ENCODE results near the gene MRPS34. TPM values are rescaled to one million over a fixed set of nuclear protein-coding genes. Genes with fewer than 3 reads are reported as not detected.

The MRPS34 gene
- total RNA-seq, 1 donor from 2014 or later = 141 TPM

- Mint-ChIP-seq H3K9me3 (no peaks in the 10 kb centered on the region), H3K27ac (ENCODE audit: unreplicated experiment) (no peak overlapping the region), H3K4me3 (peak overlapping the region; percentile 23), H3K36me3 (ENCODE audit: low read depth) (peaks cover 1% of the 10 kb centered on the region), H3K4me1 (no peaks in the 10 kb centered on the region), H3K27me3 (ENCODE audit: low read depth) (peaks cover 3% of the 10 kb centered on the region)
- no peak for DNase-seq (ENCODE audit: low read depth, low spot score)
- TF ChIP-seq CTCF (conservative IDR thresholded peaks at IDR 0.05) = no peak
These were observed 6.7 kb downstream of the MRPS34 start for GRCh38 chr16:1766231-1766630.

- no peak for DNase-seq (ENCODE audit: low read depth, low spot score)
- peaks cover 3% of the 10 kb centered on the region for H3K27me3 Mint-ChIP-seq (ENCODE audit: low read depth)
These were observed 7.1 kb downstream of the MRPS34 start for GRCh38 chr16:1765826-1766225.

GRCh38 chr16:1764971-1765370 is 8.0 kb downstream of the MRPS34 start:
- Mint-ChIP-seq H3K27me3 (ENCODE audit: low read depth) (no peaks in the 10 kb centered on the region), H3K36me3 (ENCODE audit: low read depth) (peaks cover 3% of the 10 kb centered on the region)
- no peak for TF ChIP-seq CTCF (conservative IDR thresholded peaks at IDR 0.05)

More at GRCh38 chr16:1765826-1766225, 7.1 kb downstream of the MRPS34 start:
- H3K4me3 Mint-ChIP-seq = peak overlapping the region; percentile 23
- no peaks in the 10 kb centered on the region for H3K4me1 Mint-ChIP-seq
- TF ChIP-seq CTCF (conservative IDR thresholded peaks at IDR 0.05) = no peak
- peaks cover 3% of the 10 kb centered on the region for H3K36me3 Mint-ChIP-seq (ENCODE audit: low read depth)
- no peaks in the 10 kb centered on the region for H3K9me3 Mint-ChIP-seq
- H3K27ac Mint-ChIP-seq (ENCODE audit: unreplicated experiment) = no peak overlapping the region

GRCh38 chr16:1763521-1764511 is 9.1 kb downstream of the MRPS34 start:
- Mint-ChIP-seq H3K27me3 (ENCODE audit: low read depth) (no peaks in the 10 kb centered on the region), H3K9me3 (no peaks in the 10 kb centered on the region), H3K27ac (ENCODE audit: unreplicated experiment) (no peak overlapping the region), H3K36me3 (ENCODE audit: low read depth) (peaks cover 3% of the 10 kb centered on the region), H3K4me3 (no peak overlapping the region), H3K4me1 (no peaks in the 10 kb centered on the region)
- DNase-seq (ENCODE audit: low read depth, low spot score) = peak; percentile 67
- peak; percentile 62 for TF ChIP-seq CTCF (conservative IDR thresholded peaks at IDR 0.05)

More at GRCh38 chr16:1764971-1765370, 8.0 kb downstream of the MRPS34 start:
- no peak for DNase-seq (ENCODE audit: low read depth, low spot score)
- Mint-ChIP-seq H3K4me1 (no peaks in the 10 kb centered on the region), H3K27ac (ENCODE audit: unreplicated experiment) (no peak overlapping the region), H3K9me3 (no peaks in the 10 kb centered on the region), H3K4me3 (no peak overlapping the region)

- no peak for DNase-seq (ENCODE audit: low read depth, low spot score)
- no peak overlapping the region for H3K4me3 Mint-ChIP-seq
- no peak overlapping the region for H3K27ac Mint-ChIP-seq (ENCODE audit: unreplicated experiment)
- no peaks in the 10 kb centered on the region for H3K9me3 Mint-ChIP-seq
- no peaks in the 10 kb centered on the region for H3K4me1 Mint-ChIP-seq
- TF ChIP-seq CTCF (conservative IDR thresholded peaks at IDR 0.05) = no peak
- no peaks in the 10 kb centered on the region for H3K27me3 Mint-ChIP-seq (ENCODE audit: low read depth)
- peaks cover 3% of the 10 kb centered on the region for H3K36me3 Mint-ChIP-seq (ENCODE audit: low read depth)
These were observed 9.9 kb downstream of the MRPS34 start for GRCh38 chr16:1762879-1763520.

Data from neural crest cell (in vitro differentiated cells).